Osteocyte (in vitro differentiated cells): Measurements from ENCODE around the gene SGK1. TPM values are rescaled to one million over a fixed set of nuclear protein-coding genes. Genes with fewer than 3 reads are reported as not detected.
"Not testable (repeated sequence)": the region's sequence is repeated elsewhere in the genome, so short reads cannot be mapped to it uniquely, and the experiment has no call there.

Experiments
- DNase-seq: peaks from one replicate; pipeline ENCODE4 v3.0.0; 2021; ENCODE audit warnings: mixed read lengths; ENCODE audit not compliant: unreplicated experiment; ENCODE audit errors: extremely low spot score
- H3K27ac Mint-ChIP-seq: one replicate; pipeline ENCODE4 v1.8.0; 2021; ENCODE audit warnings: mild to moderate bottlenecking, mixed read lengths; ENCODE audit not compliant: unreplicated experiment
- H3K27me3 Mint-ChIP-seq: one replicate; pipeline ENCODE4 v1.8.0; 2021; ENCODE audit warnings: mixed read lengths; ENCODE audit not compliant: unreplicated experiment
- H3K36me3 Mint-ChIP-seq: one replicate; pipeline ENCODE4 v1.8.0; 2021; ENCODE audit warnings: mixed read lengths; ENCODE audit not compliant: unreplicated experiment
- H3K4me1 Mint-ChIP-seq: one replicate; pipeline ENCODE4 v1.8.0; 2021; ENCODE audit warnings: mixed read lengths; ENCODE audit not compliant: unreplicated experiment
- H3K4me3 Mint-ChIP-seq: one replicate; pipeline ENCODE4 v1.8.0; 2021; ENCODE audit warnings: mild to moderate bottlenecking, moderate library complexity, mixed read lengths; ENCODE audit not compliant: unreplicated experiment
- H3K9me3 Mint-ChIP-seq: one replicate; pipeline ENCODE4 v1.8.0; 2021; ENCODE audit warnings: mixed read lengths; ENCODE audit not compliant: unreplicated experiment
- CTCF ChIP-seq: fragments of 200-600 bp; sonication (generic); IDR thresholded peaks from 2 replicates; pipeline ENCODE4 v1.5.0; 2021; ENCODE audit warnings: antibody characterized with exemption, mild to moderate bottlenecking, moderate library complexity
- total RNA-seq: library from RNA; stranded (reverse); gene quantifications from 2 replicates; pipeline ENCODE4 v1.2.1, GENCODE V29; 2021

SGK1 gene
- total RNA-seq, 1 donor from 2014 or later = 448 TPM

GRCh38 chr6:134257516-134257915 lies 60.4 kb downstream of the SGK1 start:
- peaks cover 29% of the 10 kb centered on the region for H3K4me1 Mint-ChIP-seq
- H3K9me3 Mint-ChIP-seq = no peaks in the 10 kb centered on the region
- H3K27me3 Mint-ChIP-seq = no peaks in the 10 kb centered on the region
- no peak overlapping the region for H3K27ac Mint-ChIP-seq
- TF ChIP-seq CTCF = no peak
- no peaks in the 10 kb centered on the region for H3K36me3 Mint-ChIP-seq
- H3K4me3 Mint-ChIP-seq = no peak overlapping the region
- no peak for DNase-seq

GRCh38 chr6:134256862-134257261 lies 61.0 kb downstream of the SGK1 start:
- no peak for TF ChIP-seq CTCF
- Mint-ChIP-seq H3K4me3 (no peak overlapping the region), H3K9me3 (no peaks in the 10 kb centered on the region), H3K27ac (no peak overlapping the region), H3K4me1 (peaks cover 29% of the 10 kb centered on the region), H3K36me3 (no peaks in the 10 kb centered on the region), H3K27me3 (no peaks in the 10 kb centered on the region)
- DNase-seq = no peak

GRCh38 chr6:134255280-134255679 lies 62.6 kb downstream of the SGK1 start:
- peaks cover 36% of the 10 kb centered on the region for H3K4me1 Mint-ChIP-seq
- not testable (repeated sequence) for H3K9me3 Mint-ChIP-seq, H3K4me3 Mint-ChIP-seq, H3K27me3 Mint-ChIP-seq, DNase-seq, H3K27ac Mint-ChIP-seq, H3K36me3 Mint-ChIP-seq

GRCh38 chr6:134254118-134254517 lies 63.8 kb downstream of the SGK1 start:
- Mint-ChIP-seq H3K27ac (peak overlapping the region; percentile 70), H3K9me3 (no peaks in the 10 kb centered on the region)
- no peak for DNase-seq

GRCh38 chr6:134253681-134254080 lies 64.2 kb downstream of the SGK1 start:
- peaks cover 50% of the 10 kb centered on the region for H3K4me1 Mint-ChIP-seq
- no peaks in the 10 kb centered on the region for H3K36me3 Mint-ChIP-seq
- H3K9me3 Mint-ChIP-seq = no peaks in the 10 kb centered on the region
- no peak for TF ChIP-seq CTCF
- H3K27me3 Mint-ChIP-seq = no peaks in the 10 kb centered on the region
- no peak overlapping the region for H3K4me3 Mint-ChIP-seq
- DNase-seq = no peak
- peak overlapping the region; percentile 70 for H3K27ac Mint-ChIP-seq

More at GRCh38 chr6:134254118-134254517, 63.8 kb downstream of the SGK1 start:
- Mint-ChIP-seq H3K27me3 (no peaks in the 10 kb centered on the region), H3K4me1 (peaks cover 45% of the 10 kb centered on the region), H3K4me3 (no peak overlapping the region), H3K36me3 (no peaks in the 10 kb centered on the region)
- TF ChIP-seq CTCF = no peak

GRCh38 chr6:134251320-134251719 lies 66.6 kb downstream of the SGK1 start:
- Mint-ChIP-seq H3K36me3 (no peaks in the 10 kb centered on the region), H3K27ac (no peak overlapping the region), H3K9me3 (no peaks in the 10 kb centered on the region), H3K4me1 (peaks cover 47% of the 10 kb centered on the region), H3K27me3 (no peaks in the 10 kb centered on the region), H3K4me3 (no peak overlapping the region)
- no peak for TF ChIP-seq CTCF
- DNase-seq = no peak
